Naive thymus-derived CD4-positive, alpha-beta T cell (primary cell): Measurements from ENCODE around the gene NHLH2. TPM values are rescaled to one million over a fixed set of nuclear protein-coding genes. Genes with fewer than 3 reads are reported as not detected.

Source experiments
- polyA plus RNA-seq, 2 donors: library from polyadenylated mRNA; unstranded; fragments of 300-500 nt; fragmentation: Illumina TruSeq; gene quantifications; one replicate each; pipeline ENCODE4 v1.2.3, GENCODE V29; 2021
- total RNA-seq, 6 experiments: library from RNA in 5 of 6; stranded (reverse) in 5 of 6; gene quantifications; 1 replicate in 5 of 6; 2 replicates in 1 of 6; pipeline ENCODE4 v1.2.3 and lab custom pipeline; 2021 to 2026

NHLH2 gene
- total and polyA plus RNA-seq, 7 experiments from 2014 or later, result not detected

Other genes starting within 250 kb of the NHLH2 start
- 10 to 100 TPM in 1 of 5 experiments, 1 to 10 TPM in 2, under 1 TPM in 2; 0.54 to 13.3 (median 1.0) TPM for gene VANGL1, start 199.2 kb downstream of the NHLH2 start, total RNA-seq
- gene VANGL1, start 199.2 kb downstream of the NHLH2 start, polyA plus RNA-seq, result 1 to 10 TPM; 1.5 to 2.1 TPM
- gene CASQ2, start 72.4 kb downstream of the NHLH2 start, total RNA-seq, result not detected
- not detected for gene CASQ2, start 72.4 kb downstream of the NHLH2 start, polyA plus RNA-seq
- gene SLC22A15, start 135.4 kb upstream of the NHLH2 start, total RNA-seq, result 1 to 10 TPM in 2 of 5 experiments, under 1 TPM in 2, not detected in 1; 0.22 to 8.2 (median 0.90) TPM
- not detected for gene SLC22A15, start 135.4 kb upstream of the NHLH2 start, polyA plus RNA-seq